ENCODE measurements around the gene CCDC89. TPM values are rescaled to one million over a fixed set of nuclear protein-coding genes. Genes with fewer than 3 reads are reported as not detected.

Gene CCDC89
- total RNA-seq, 1 donor, result 4.2 TPM

DNA sequence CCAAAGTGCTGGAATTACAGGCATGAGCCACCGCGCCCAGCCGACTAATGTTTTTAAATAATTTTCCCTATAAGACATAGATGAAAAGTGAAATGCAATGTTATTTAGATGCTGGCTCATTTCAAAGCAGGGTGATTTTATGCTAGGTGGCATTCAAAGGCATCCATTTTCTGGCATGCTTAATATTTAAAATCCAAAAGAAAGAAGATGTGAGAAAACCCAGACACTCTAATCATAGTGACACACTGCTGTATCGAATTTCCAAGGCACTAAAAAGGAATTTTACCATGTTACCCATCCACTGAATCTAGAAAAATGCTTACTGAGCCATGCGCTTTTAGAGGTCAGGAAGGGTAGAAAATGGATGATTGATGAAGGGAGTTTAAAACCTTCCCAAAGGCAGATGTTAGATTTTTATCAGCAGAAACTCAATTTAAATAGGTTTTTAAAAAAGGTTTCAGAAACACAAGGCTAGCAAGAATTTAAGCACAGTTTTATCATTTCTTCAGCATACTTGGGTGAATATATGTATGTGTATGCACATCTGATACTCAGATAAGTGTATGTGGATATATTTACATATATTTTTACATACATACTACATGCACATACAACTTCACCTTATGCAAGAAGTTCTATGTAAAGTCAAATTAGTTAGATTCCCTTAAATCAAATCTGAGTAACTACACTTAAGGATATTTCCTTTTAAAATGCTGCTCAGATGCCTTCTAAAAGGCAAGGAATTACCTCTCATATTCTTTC is 24.1 kb upstream of the CCDC89 start:
- TF ChIP-seq, protein P1, sequence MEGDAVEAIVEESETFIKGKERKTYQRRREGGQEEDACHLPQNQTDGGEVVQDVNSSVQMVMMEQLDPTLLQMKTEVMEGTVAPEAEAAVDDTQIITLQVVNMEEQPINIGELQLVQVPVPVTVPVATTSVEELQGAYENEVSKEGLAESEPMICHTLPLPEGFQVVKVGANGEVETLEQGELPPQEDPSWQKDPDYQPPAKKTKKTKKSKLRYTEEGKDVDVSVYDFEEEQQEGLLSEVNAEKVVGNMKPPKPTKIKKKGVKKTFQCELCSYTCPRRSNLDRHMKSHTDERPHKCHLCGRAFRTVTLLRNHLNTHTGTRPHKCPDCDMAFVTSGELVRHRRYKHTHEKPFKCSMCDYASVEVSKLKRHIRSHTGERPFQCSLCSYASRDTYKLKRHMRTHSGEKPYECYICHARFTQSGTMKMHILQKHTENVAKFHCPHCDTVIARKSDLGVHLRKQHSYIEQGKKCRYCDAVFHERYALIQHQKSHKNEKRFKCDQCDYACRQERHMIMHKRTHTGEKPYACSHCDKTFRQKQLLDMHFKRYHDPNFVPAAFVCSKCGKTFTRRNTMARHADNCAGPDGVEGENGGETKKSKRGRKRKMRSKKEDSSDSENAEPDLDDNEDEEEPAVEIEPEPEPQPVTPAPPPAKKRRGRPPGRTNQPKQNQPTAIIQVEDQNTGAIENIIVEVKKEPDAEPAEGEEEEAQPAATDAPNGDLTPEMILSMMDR (IDR thresholded peaks at IDR 0.05; ENCODE audit: insufficient read depth, low read length), result no peak
- no peak for DNase-seq (ENCODE audit: low read depth)
- H3K4me3 ChIP-seq (ENCODE audit: low read depth, low read length), result no peak overlapping the region

DNA sequence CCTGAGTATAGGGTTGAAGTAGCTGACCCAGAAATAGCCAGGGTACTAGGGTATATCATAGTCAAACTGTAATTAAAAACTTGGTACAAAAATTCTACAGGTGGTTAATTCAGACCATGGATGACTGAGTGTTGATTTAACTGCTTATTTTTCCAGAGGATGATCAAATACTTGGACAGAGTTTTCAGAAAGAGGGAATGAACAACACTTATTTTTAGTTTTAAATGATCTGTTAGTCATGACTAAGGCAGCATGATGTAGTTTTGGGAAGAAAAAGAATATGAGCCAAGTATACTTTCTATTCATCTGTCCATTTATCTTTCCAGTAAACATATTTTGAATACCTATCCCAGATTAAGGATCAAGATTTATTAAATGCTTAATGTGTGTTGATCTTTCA is 19.8 kb upstream of the CCDC89 start:
- H3K4me3 ChIP-seq (ENCODE audit: low read depth, low read length), result no peak overlapping the region
- TF ChIP-seq, protein P1 (IDR thresholded peaks at IDR 0.05; ENCODE audit: insufficient read depth, low read length), result no peak
- DNase-seq (ENCODE audit: low read depth), result peak; percentile 41

DNA sequence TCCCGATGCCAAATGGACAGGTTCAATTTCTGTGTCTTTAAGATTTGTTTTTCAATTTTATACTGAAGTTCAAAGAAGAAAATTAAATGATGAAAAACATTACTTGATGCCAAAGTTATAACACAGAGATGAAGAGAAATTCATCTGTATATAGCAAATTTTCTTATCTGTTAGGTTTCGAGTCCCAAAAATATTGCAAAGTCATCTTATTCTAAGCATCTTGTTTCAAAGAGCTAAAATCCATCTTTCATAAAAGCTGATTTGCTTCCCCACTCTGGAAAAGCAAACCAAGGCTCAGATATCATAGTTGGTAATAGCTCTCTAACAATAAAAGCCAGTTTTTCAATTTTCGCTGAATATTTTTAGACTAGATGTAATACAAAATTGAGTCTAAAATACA is 19.0 kb upstream of the CCDC89 start:
- H3K4me3 ChIP-seq (ENCODE audit: low read depth, low read length), result no peak overlapping the region
- TF ChIP-seq, protein P1 (IDR thresholded peaks at IDR 0.05; ENCODE audit: insufficient read depth, low read length), result no peak
- no peak for DNase-seq (ENCODE audit: low read depth)

DNA sequence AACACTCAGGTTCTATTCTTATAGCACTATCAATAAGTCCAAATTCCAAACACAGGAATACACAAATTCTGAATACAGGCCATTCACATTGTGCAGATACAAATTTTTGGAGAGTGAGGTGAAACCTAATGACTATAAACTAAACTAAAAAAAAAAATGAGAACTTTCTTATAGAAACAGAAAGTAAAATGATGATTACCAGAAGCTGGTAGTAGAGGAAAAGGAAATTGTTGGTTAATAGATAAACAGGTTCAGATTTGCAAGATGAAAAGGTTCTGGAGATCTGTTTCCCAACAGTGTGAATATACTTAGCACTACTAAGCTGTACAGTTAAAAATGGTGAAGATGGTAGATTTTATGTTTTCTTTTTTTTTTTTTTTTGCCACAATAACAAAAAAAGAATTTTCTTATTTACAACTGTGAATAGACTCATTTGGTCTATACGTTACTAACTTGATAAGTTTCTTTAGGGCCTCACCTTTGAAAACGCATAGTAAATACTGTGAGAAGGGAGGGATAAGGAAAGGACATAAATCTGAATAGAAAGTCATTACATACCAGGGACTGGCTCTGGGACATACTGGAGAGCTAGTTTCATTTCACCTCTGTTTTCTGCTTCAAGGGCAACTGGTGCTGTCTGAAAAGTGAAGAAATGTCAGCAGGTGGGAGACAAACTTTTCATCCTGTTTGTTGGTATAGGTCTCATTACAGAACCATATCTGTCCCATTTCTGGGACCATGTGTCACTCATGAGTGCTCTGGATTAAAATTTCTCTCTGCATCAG is 14.2 kb upstream of the CCDC89 start:
- TF ChIP-seq, protein P1 (IDR thresholded peaks at IDR 0.05; ENCODE audit: insufficient read depth, low read length), result no peak
- H3K4me3 ChIP-seq (ENCODE audit: low read depth, low read length), result no peak overlapping the region
- no peak for DNase-seq (ENCODE audit: low read depth)

DNA sequence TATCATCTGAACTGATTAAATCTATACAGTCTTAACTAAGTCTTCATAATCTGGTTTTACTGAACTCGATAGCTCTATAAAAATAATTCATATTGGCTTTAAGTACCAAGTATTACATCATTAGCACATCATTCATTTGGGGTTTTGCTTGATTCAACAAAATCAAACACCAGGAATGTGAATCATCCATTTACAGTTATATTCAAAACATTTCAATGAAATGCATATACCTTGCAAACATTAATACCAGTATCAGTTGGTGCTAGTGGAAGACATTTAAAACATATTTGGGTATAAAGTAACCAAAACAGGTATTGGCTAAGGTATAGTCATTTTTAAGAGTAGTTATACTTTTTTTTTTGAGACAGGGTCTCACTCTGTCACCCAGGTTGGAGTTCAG is 12.2 kb upstream of the CCDC89 start:
- DNase-seq (ENCODE audit: low read depth), result no peak
- H3K4me3 ChIP-seq (ENCODE audit: low read depth, low read length), result no peak overlapping the region
- TF ChIP-seq, protein P1 (IDR thresholded peaks at IDR 0.05; ENCODE audit: insufficient read depth, low read length), result no peak

DNA sequence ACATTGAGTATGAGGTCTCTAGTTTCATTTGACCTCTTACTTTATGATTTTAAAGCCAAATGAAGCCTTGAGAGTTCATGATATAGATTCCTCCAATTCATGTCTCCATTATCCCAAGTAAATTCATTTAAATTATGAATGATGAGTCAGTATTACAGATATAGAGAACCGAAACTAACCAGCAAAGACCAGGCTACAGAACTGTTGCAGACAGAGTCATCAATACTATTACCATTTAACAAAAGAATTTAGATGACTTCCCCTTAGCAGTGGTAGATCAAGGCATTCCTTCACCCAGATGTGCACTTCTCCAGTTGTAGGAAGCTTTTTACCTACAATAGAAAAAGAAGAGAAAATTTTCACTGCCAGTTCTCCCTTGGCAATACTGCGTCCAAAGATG is 11.8 kb upstream of the CCDC89 start:
- TF ChIP-seq, protein P1 (IDR thresholded peaks at IDR 0.05; ENCODE audit: insufficient read depth, low read length), result no peak
- DNase-seq (ENCODE audit: low read depth), result no peak
- no peak overlapping the region for H3K4me3 ChIP-seq (ENCODE audit: low read depth, low read length)

All from fibroblast of the aortic adventitia (primary cell).